Prostate gland (tissue), 2 donors: ENCODE data around the gene PIP5K1B. TPM values are rescaled to one million over a fixed set of nuclear protein-coding genes. Genes with fewer than 3 reads are reported as not detected.

ENCODE experiments used
- DNase-seq: peaks from one replicate; pipeline ENCODE4 v3.0.0-alpha.2; 2019; ENCODE audit warnings: low spot score
- H3K27ac ChIP-seq, 2 donors: fragments of 200-600 bp; sonication (generic); 2 replicates each; pipeline ENCODE4 v1.5.1; 2017 to 2019
- H3K27me3 ChIP-seq: fragments of 200-600 bp; sonication (generic); replicated peaks from 2 replicates; pipeline ENCODE4 v1.5.1; 2019; ENCODE audit not compliant: insufficient read depth
- H3K36me3 ChIP-seq, 2 donors: fragments of 200-600 bp; sonication (generic); 1 replicate in 1 of 2; 2 replicates in 1 of 2; pipeline versions ENCODE4 v1.5.1 to v1.8.1; 2017 to 2019
- H3K4me1 ChIP-seq: fragments of 200-600 bp; sonication (generic); replicated peaks from 2 replicates; pipeline ENCODE4 v1.5.1; 2019
- H3K4me3 ChIP-seq, 2 donors: fragments of 200-600 bp; sonication (generic); 2 replicates each; pipeline ENCODE4 v1.5.1; 2017 to 2019
- H3K9me3 ChIP-seq: fragments of 200-600 bp; sonication (generic); 2 replicates; pipeline ENCODE4 v1.5.1; 2017
- POLR2A ChIP-seq: fragments of 450-650 bp; IDR thresholded peaks from one replicate; pipeline ENCODE4 v1.6.1; 2016; ENCODE audit warnings: antibody characterized with exemption, mild to moderate bottlenecking
- POLR2AphosphoS5 ChIP-seq: sonication (generic); formaldehyde crosslinking; IDR thresholded peaks from one replicate; pipeline ENCODE4 v1.6.1; 2017; ENCODE audit warnings: antibody characterized with exemption
- WGBS: methylation state at CpG from one replicate; pipeline ENCODE4 v1.1.5; 2018; 5-methylcytosine and 5-hydroxymethylcytosine counted together
- intact Hi-C: fragments of 100-400 bp; cut with DNase I; formaldehyde crosslinking; loops from one replicate; pipeline ENCODE4 v1.14.2; 2022
- total RNA-seq, 2 donors: library from RNA; depleted of rRNA; stranded (reverse); fragments of >200 nt; gene quantifications; one replicate each; pipeline ENCODE4 v1.1.0, GENCODE V29; 2016
- TF ChIP-seq, protein P1 (sequence below), 4 experiments: fragments of 200-600 bp in 2 of 4; fragments of 450-650 bp in 2 of 4; sonication (generic) in 2 of 4; IDR thresholded peaks; 1 replicate in 3 of 4; 2 replicates in 1 of 4; pipeline ENCODE4 v1.5.1; 2016 to 2019; ENCODE audit warnings: antibody characterized with exemption in 4 of 4, mild to moderate bottlenecking in 2 of 4, moderate library complexity in 2 of 4

PIP5K1B gene
- total RNA-seq, 2 donors from 2014 or later = 1.6 to 38.3 TPM

DNA sequence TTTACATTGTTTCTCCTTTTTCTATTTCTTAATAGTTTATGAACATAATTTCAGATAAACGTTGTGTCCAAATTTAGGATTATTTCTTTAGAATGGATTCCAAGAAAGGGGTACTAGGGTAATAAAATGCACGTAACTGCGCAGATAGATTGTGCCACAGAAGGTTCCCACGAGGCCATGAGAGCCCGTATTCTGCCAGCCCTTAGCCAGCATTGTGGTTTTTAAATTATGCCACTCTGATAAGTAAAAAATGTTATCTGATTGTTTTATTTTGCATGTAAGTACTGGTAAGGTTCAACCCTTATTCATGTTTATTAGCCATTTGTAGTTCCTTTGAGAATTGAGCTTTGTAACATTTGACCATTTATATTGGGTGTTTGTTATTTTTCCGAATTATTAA, 220.1 kb downstream of the PIP5K1B start:
- H3K4me1 ChIP-seq = no peaks in the 10 kb centered on the region
- intact Hi-C loops = no loop called here
- H3K27ac ChIP-seq = no peak overlapping the region
- H3K4me3 ChIP-seq = no peak overlapping the region
- DNase-seq = no peak
- no peaks in the 10 kb centered on the region for H3K9me3 ChIP-seq
- no peaks in the 10 kb centered on the region for H3K36me3 ChIP-seq
- 46% methylated on average over 6 of the region's 6 CpGs for WGBS
- TF ChIP-seq POLR2A (no peak), POLR2AphosphoS5 (no peak)
- TF ChIP-seq, protein P1, sequence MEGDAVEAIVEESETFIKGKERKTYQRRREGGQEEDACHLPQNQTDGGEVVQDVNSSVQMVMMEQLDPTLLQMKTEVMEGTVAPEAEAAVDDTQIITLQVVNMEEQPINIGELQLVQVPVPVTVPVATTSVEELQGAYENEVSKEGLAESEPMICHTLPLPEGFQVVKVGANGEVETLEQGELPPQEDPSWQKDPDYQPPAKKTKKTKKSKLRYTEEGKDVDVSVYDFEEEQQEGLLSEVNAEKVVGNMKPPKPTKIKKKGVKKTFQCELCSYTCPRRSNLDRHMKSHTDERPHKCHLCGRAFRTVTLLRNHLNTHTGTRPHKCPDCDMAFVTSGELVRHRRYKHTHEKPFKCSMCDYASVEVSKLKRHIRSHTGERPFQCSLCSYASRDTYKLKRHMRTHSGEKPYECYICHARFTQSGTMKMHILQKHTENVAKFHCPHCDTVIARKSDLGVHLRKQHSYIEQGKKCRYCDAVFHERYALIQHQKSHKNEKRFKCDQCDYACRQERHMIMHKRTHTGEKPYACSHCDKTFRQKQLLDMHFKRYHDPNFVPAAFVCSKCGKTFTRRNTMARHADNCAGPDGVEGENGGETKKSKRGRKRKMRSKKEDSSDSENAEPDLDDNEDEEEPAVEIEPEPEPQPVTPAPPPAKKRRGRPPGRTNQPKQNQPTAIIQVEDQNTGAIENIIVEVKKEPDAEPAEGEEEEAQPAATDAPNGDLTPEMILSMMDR (IDR thresholded peaks at IDR 0.05) = no peak
- no peaks in the 10 kb centered on the region for H3K27me3 ChIP-seq

DNA sequence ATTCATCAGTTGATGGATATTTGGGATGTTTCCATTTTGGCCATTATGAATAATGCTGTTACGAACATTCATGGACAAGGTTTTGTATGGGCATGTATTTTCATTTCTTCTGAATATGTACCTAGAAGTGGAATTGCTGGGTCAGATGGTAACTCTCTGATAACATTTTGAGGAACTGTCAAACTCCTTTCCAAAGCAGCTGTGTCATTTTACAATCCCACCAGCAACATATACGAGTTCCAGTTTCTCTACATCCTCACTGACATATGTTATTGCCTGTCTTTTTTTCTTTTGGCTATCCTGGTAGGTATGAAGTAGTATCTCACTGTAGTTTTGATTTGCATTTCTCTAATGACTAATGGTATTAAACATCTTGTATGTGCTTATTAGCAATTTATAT, 222.1 kb downstream of the PIP5K1B start:
- Histone ChIP-seq H3K27me3 (no peaks in the 10 kb centered on the region), H3K4me1 (no peaks in the 10 kb centered on the region), H3K27ac (no peak overlapping the region), H3K9me3 (no peaks in the 10 kb centered on the region), H3K4me3 (no peak overlapping the region), H3K36me3 (no peaks in the 10 kb centered on the region)
- no peak for TF ChIP-seq POLR2AphosphoS5
- TF ChIP-seq, protein P1 (IDR thresholded peaks at IDR 0.05) = no peak
- no peak for TF ChIP-seq POLR2A
- DNase-seq = no peak
- intact Hi-C loops = no loop called here
- 43% methylated on average over 2 of the region's 2 CpGs for whole genome bisulfite sequencing

DNA sequence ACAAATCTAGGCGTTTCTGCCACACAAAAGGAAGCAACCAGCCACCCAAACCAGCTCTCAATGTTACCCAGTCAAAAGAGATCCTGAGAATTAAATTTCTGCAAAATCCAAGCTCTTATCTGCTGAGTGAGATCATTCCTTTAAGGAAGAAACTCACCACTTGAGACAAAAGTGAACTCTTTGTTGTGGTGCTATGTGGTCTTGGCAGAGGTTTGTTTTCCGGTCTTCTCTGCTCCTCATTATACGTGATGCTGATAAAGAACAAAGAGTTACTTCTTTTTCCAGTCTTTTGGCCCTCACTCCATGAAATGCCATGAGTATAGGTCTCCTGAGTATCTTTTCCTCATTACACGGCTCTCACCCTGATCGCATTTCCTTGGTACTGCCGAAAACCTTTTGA, 226.8 kb downstream of the PIP5K1B start:
- DNase-seq = no peak
- intact Hi-C loops = no loop called here
- Histone ChIP-seq H3K9me3 (no peaks in the 10 kb centered on the region), H3K36me3 (no peaks in the 10 kb centered on the region), H3K4me3 (no peak overlapping the region), H3K4me1 (no peaks in the 10 kb centered on the region), H3K27me3 (no peaks in the 10 kb centered on the region), H3K27ac (no peak overlapping the region)
- TF ChIP-seq POLR2A = no peak
- TF ChIP-seq, protein P1 (IDR thresholded peaks at IDR 0.05) = no peak
- TF ChIP-seq POLR2AphosphoS5 = no peak
- WGBS = 70% methylated on average over 6 of the region's 6 CpGs

DNA sequence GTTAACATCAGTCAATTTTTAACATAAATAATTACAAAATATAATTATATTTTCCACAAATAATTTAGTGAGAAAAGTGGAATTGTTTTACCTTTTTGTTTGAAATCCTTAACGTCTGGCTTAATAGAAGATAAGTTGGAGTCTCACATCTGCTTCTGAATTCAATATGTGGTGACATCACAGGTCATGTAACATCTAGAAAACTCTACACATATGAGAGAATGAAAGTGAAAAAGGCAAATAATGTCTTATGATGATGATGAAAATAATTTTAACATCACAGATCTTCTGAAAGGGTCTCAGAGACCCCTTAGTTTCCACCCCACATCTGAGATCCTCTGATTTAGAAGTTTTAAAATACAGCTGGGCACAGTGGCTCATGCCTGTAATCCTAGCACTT, 227.4 kb downstream of the PIP5K1B start:
- 94% methylated on average over 1 of the region's 1 CpG for WGBS
- no peak for TF ChIP-seq POLR2A
- TF ChIP-seq, protein P1 (IDR thresholded peaks at IDR 0.05) = no peak
- no peak for TF ChIP-seq POLR2AphosphoS5

DNA sequence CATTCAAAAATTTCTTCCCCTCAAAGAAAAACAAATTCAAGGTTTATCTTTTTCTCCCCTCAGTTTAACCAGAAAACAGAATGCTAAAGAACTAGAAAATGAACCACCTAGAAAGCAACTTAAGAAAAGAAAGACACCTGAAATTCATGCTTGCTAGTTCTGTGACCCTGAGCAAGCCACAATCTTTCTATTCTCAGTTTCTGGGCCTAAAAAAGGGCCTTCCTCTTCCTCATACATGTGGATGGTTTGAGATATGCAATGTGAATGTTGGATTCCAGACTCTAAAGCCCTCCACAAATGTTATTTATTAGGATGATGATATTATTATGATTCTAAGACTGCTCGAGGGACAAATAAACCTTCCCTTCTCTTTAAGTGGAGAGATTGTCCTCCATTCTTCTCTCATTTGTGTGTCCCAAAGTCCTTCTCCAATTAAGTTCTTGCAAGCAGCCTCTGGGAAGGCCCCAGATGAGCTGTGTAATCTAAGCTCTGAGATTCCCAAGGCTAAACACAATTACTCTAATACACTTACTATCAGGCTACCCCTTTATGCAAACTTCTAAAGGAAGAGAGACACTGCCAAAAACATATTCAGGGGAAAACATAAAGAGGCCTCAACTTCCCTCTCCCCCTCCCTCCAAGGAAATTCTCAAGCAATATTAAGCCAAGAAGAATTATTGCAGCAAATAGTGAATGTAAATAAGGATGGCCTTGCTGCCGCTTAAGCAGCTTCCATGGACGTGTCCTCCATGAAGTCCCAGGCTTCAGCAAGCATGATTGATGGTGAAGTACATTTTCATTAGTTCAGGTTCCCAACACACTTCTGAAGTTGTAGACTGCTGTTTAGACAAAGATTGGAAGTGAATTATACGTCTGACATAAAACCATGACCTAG, 228.6 kb downstream of the PIP5K1B start:
- 64% methylated on average over 4 of the region's 4 CpGs for WGBS
- no peak for DNase-seq
- no peak for TF ChIP-seq POLR2AphosphoS5
- TF ChIP-seq, protein P1 (IDR thresholded peaks at IDR 0.05) = no peak
- no peak for TF ChIP-seq POLR2A
- Histone ChIP-seq H3K36me3 (no peaks in the 10 kb centered on the region), H3K4me3 (no peak overlapping the region), H3K4me1 (no peaks in the 10 kb centered on the region), H3K27me3 (no peaks in the 10 kb centered on the region), H3K9me3 (no peaks in the 10 kb centered on the region), H3K27ac (no peak overlapping the region)
- intact Hi-C loops = no loop called here

More for the DNA sequence above, 227.4 kb downstream of the PIP5K1B start:
- Histone ChIP-seq H3K9me3 (no peaks in the 10 kb centered on the region), H3K4me1 (no peaks in the 10 kb centered on the region), H3K27ac (no peak overlapping the region), H3K4me3 (no peak overlapping the region), H3K27me3 (no peaks in the 10 kb centered on the region), H3K36me3 (no peaks in the 10 kb centered on the region)
- intact Hi-C loops = no loop called here
- no peak for DNase-seq
